ENCODE measurements around the gene NR6A1. TPM values are rescaled to one million over a fixed set of nuclear protein-coding genes. Genes with fewer than 3 reads are reported as not detected.
"Not testable (repeated sequence)": the region's sequence is repeated elsewhere in the genome, so short reads cannot be mapped to it uniquely, and the experiment has no call there.

The NR6A1 gene
- total RNA-seq, 1 donor = 0.36 TPM

- peak; percentile 99 for DNase-seq (ENCODE audit: insufficient read length, low spot score, missing footprints)
- Histone ChIP-seq H3K4me3 (ENCODE audit: insufficient read depth, low read length) (no peak overlapping the region), H3K36me3 (ENCODE audit: insufficient read depth, low read length) (no peaks in the 10 kb centered on the region), H3K4me2 (ENCODE audit: insufficient read depth, low read length) (no peak overlapping the region), H4K20me1 (ENCODE audit: insufficient read depth, low read length) (peaks cover 6% of the 10 kb centered on the region), H3K79me2 (ENCODE audit: insufficient read depth, low read length) (no peaks in the 10 kb centered on the region), H3K9me3 (ENCODE audit: low read depth, low read length) (no peaks in the 10 kb centered on the region), H3K27me3 (ENCODE audit: insufficient read depth, low read length) (peaks cover 28% of the 10 kb centered on the region), H3K4me1 (ENCODE audit: insufficient read depth, low read length) (peaks cover 20% of the 10 kb centered on the region), H2AFZ (ENCODE audit: low read length) (no peak overlapping the region), H3K27ac (ENCODE audit: low read depth, low read length) (no peak overlapping the region)
- peak; percentile 87 for TF ChIP-seq CTCF (IDR thresholded peaks at IDR 0.05; ENCODE audit: extremely low read depth, low read depth, low read length)
These were observed 3.2 kb upstream of the NR6A1 start for GRCh38 chr9:124774129-124774978.

GRCh38 chr9:124773473-124774128, 2.5 kb upstream of the NR6A1 start:
- H3K27ac ChIP-seq (ENCODE audit: low read depth, low read length) = no peak overlapping the region
- DNase-seq (ENCODE audit: insufficient read length, low spot score, missing footprints) = peak; percentile 37
- no peak overlapping the region for H3K4me2 ChIP-seq (ENCODE audit: insufficient read depth, low read length)
- H3K36me3 ChIP-seq (ENCODE audit: insufficient read depth, low read length) = no peaks in the 10 kb centered on the region
- no peak overlapping the region for H3K4me3 ChIP-seq (ENCODE audit: insufficient read depth, low read length)
- peaks cover 8% of the 10 kb centered on the region for H4K20me1 ChIP-seq (ENCODE audit: insufficient read depth, low read length)
- no peaks in the 10 kb centered on the region for H3K79me2 ChIP-seq (ENCODE audit: insufficient read depth, low read length)
- H3K27me3 ChIP-seq (ENCODE audit: insufficient read depth, low read length) = peaks cover 35% of the 10 kb centered on the region
- H3K4me1 ChIP-seq (ENCODE audit: insufficient read depth, low read length) = peaks cover 13% of the 10 kb centered on the region
- TF ChIP-seq CTCF (IDR thresholded peaks at IDR 0.05; ENCODE audit: extremely low read depth, low read depth, low read length) = no peak
- H2AFZ ChIP-seq (ENCODE audit: low read length) = no peak overlapping the region
- no peaks in the 10 kb centered on the region for H3K9me3 ChIP-seq (ENCODE audit: low read depth, low read length)

GRCh38 chr9:124772877-124773276, 1.8 kb upstream of the NR6A1 start:
- H3K27ac ChIP-seq (ENCODE audit: low read depth, low read length); DNase-seq (ENCODE audit: insufficient read length, low spot score, missing footprints); H2AFZ ChIP-seq (ENCODE audit: low read length); H3K4me3 ChIP-seq (ENCODE audit: insufficient read depth, low read length); H3K36me3 ChIP-seq (ENCODE audit: insufficient read depth, low read length); H3K79me2 ChIP-seq (ENCODE audit: insufficient read depth, low read length); H3K4me2 ChIP-seq (ENCODE audit: insufficient read depth, low read length); H3K9me3 ChIP-seq (ENCODE audit: low read depth, low read length): not testable (repeated sequence)
- Histone ChIP-seq H3K27me3 (ENCODE audit: insufficient read depth, low read length) (peaks cover 43% of the 10 kb centered on the region), H4K20me1 (ENCODE audit: insufficient read depth, low read length) (peaks cover 11% of the 10 kb centered on the region), H3K4me1 (ENCODE audit: insufficient read depth, low read length) (peaks cover 11% of the 10 kb centered on the region)

- Histone ChIP-seq H3K4me1 (ENCODE audit: insufficient read depth, low read length) (peaks cover 11% of the 10 kb centered on the region), H3K9me3 (ENCODE audit: low read depth, low read length) (no peaks in the 10 kb centered on the region), H3K27ac (ENCODE audit: low read depth, low read length) (no peak overlapping the region), H3K27me3 (ENCODE audit: insufficient read depth, low read length) (peaks cover 48% of the 10 kb centered on the region), H4K20me1 (ENCODE audit: insufficient read depth, low read length) (peaks cover 11% of the 10 kb centered on the region), H3K79me2 (ENCODE audit: insufficient read depth, low read length) (no peaks in the 10 kb centered on the region), H2AFZ (ENCODE audit: low read length) (peak overlapping the region; percentile 80), H3K36me3 (ENCODE audit: insufficient read depth, low read length) (no peaks in the 10 kb centered on the region), H3K4me3 (ENCODE audit: insufficient read depth, low read length) (peak overlapping the region; percentile 80), H3K4me2 (ENCODE audit: insufficient read depth, low read length) (peak overlapping the region; percentile 84)
- TF ChIP-seq CTCF (IDR thresholded peaks at IDR 0.05; ENCODE audit: extremely low read depth, low read depth, low read length) = peak; percentile 79
- DNase-seq (ENCODE audit: insufficient read length, low spot score, missing footprints) = peak; percentile 96
These were observed 962 bp upstream of the NR6A1 start for GRCh38 chr9:124771867-124772679.

Data from osteoblast (primary cell).